AG20443 (cell line): Measurements from ENCODE around the gene STARD13.
A peak's percentile ranks its signal among the peaks of the same experiment; 100 is the strongest.

ENCODE experiments used
- DNase-seq: peaks from one replicate; pipeline ENCODE4 v3.0.0; 2012; ENCODE audit warnings: low spot score, mixed read lengths

The STARD13 gene

DNA sequence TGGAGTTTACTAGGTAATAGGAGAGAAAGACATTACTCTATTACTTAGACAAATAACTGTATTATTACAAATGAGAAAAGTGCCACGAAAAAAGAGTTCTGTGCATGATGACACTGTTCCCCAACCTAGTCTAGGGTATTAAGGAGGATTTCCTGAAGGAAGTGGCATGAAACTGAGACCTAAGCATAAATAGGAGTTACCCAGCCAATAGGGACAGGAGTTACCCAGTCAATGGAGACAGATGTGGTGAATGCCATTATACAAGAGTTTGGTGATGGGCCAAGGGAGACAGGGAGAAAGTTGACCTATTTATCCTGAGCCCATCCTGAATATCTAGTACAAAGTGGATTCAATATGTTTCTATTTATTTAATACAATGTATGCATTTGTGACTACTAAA is 203.9 kb downstream of the STARD13 start:
- no peak for DNase-seq

DNA sequence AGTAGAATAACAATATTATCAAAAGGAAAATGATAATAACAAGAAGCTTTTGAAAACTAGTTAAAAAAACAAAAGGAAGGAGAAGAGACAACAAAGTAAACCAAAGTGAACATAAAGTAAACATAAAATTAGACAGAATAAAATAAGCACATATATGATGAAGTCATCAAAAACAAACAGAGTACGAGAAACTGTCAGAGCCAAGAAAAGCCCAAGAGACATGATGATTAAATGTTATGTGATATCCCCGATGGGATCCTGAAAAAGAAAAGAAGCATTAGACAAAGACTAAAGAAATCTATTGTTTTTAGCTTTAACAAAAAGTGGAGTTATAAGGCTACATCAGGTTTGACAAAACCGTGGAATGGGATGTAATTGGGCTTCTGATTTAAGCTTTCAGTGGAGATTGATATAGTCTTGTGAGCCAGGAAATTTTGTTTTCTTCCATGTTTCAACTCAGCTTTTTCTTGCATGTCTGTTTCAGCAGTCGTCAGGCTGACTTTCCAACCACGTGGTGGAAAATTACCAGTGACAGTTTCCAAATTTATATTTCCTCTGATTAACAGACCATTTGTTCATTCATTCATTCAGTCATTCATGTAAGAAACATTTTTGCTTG is 204.5 kb downstream of the STARD13 start:
- no peak for DNase-seq

DNA sequence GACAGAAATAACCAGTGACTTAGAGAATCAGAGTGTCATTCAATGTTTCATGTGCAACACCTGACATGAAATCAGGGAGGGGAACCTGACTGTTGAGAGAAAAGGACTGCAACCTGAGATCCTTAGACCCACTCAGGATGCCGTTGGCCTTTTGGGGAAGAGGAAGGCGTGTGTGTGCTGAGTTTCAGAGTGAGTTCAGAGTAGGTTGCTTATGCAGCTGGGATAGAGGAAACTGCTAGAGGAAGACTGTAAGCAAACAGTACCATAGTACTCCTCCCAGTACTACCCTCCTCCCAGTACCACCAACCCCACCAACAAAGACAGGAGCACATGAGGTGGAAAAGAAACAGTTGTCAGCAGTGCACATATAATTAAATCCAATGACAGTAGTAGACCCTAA is 205.6 kb downstream of the STARD13 start:
- DNase-seq: no peak

DNA sequence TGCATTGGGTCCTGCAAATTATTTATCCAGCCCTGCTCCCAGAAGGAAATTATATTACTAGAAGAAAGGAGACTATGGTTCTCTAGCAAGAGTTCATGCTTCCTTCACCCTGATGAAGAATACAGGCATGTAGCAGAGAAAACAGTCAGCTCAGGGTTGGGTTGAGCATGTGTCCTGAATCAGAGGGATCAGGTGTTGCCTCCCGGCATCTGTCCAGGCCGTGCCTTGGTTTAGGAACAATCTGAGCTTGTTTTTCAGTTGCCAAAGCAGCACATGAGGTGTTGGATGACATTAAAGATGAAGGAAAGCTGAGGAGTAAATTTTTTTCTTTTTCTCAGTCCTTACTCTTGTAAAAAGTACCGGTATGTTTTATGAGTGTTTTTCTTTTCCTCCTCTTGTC is 207.3 kb downstream of the STARD13 start:
- no peak for DNase-seq

DNA sequence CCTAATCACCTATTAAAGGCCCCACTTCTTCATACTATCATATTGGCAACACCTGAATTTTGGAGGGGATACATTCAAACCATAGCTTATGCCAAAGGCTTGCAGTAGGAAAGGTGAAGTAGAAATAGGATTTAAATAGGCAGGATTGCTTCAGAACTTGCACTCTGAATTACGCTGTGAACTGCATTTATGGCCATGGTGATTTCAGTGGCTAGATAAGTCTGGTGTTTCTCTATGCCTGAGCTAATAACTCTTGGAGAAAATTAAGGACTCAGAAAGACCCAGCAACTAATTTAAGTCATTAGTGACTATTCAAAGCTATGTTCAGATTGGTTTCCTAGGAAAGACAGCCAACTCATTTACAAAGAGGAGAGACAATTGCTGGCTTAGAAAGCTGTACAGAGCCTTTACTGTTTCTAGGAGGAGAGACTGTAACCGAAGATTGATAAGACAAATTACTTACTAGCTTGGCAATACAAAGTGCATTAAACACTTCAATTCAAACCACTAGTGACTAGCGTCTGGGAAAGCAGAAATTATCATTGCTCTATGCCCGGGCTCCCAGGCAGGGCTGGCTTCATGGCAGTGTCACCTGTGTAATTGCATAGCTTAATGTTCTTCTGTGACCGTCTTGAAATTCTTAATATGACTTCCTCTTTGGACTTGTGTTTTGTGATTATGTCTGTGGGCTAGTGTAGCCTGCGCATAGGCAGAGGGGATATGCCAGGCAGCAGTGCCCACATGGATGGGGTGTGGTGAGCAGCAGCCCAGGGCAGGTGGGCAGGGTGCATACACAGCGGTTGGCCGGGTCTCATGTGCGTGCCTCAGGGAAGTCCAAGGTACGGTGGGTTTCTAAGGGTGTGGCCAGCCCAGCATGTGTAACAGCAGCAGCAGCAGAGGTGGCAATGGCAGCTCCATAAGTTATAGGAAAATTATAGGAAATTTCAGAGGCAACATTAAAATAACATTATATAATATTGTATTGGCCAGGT is 209.3 kb downstream of the STARD13 start:
- DNase-seq: no peak

DNA sequence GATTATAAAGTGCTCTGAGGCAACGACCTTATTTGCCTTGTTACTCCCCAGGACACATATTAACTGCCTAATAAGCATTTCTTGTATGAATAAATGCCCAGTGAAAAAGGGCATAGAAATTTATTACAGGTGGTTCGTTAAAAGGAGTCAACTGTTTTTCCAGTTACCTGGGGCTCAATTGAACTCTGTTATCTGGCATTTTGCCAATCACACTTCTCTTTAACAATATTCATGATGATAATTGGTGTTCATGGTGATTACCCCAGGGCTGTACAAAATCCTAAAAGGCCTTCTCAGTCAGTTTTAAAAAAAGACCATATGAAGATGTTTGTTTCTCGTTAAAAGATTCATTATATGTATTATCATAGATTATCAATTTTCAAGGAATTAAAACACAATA is 212.2 kb downstream of the STARD13 start:
- DNase-seq: no peak

DNA sequence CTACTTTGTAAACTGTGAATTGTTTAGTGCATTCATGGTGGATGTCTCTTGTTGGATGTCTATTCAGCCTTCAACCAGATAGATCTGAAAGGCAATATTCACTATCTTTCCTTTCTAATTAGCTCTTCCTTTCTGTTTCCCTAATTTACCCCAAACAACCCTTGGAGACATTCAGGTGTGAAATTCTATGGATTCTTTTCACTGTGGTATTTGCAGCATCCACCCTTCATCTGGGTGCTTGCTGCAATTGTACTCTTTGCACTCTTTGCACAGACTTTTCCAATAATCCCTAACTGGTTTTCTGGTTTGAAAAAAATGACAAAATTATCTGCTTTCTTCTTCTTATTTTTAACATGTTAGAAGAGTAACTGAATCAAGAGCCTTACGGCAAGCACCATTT is 212.8 kb downstream of the STARD13 start:
- no peak for DNase-seq

DNA sequence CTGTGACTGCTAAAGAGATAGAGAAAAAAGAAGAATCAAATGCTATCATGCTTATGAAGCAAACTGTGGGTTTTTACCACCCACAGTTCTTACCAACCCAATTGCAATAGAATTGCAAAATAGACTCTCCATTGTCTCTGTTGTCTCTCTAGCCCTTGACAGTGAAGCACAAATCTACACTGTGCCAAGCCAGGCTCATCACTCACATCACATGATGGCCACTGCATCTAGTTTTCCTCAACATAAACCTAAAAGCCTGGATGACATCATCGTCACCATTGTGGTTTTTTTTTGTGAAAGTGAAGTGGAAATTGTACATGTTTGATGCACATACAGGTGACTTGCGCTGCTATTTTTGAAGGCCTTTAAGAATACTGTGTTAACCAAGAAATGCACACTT is 213.3 kb downstream of the STARD13 start:
- no peak for DNase-seq

DNA sequence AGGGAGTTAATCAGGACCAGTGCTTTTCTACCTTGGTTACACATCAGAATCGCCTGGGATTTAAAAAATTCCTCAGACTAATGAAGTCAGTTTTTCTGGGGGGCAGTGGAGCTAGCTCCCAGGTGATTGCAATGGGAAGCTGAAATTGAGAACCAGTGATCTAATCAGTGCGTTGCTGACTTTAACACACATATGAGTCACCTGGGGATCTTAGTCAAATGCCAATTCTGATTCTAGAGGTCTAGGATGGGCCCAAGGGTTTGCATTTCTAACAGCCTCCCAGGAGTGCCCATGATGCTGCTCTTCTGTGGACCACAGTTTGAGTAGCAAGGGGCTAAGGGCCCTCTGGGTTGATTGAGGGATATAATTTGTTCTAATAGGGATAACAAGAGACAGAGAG is 214.8 kb downstream of the STARD13 start:
- no peak for DNase-seq

DNA sequence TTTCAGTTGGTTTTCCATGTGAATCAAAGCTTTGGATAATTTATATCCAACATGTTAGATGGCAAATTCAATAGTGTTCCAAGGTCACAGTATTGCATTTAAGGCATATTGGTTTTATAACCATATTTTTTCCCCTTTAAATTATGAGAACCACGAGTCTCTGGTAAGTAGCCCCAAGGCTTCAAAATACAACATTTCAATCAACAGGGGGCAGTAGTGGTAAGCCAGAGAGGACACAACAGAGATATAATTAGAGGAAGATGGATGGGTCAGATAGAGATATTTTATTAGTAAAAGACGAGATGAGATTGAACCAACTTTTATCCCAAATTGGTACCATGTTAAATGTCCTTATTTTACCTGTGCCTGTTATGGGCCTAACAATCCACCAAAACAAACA is 216.2 kb downstream of the STARD13 start:
- no peak for DNase-seq

DNA sequence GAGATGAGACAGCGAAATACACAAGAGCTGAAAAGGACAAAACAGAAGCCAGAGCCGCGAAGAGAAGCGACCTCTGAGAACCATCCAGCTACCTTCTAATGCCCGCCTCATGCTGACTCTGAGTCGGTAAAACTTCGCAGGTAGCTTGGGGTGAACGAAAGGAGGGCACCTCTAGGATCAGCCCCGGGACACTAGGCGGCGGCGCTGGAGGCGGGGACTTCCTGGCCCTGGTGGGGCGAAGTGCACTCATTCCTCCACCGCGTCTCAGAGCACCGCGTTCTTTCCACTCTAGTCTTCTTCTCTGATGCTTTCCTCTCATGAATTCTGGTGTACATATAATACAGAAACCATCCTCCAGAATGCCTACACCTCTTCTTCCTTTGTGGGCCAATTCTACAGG is 219.2 kb downstream of the STARD13 start:
- DNase-seq: no peak

DNA sequence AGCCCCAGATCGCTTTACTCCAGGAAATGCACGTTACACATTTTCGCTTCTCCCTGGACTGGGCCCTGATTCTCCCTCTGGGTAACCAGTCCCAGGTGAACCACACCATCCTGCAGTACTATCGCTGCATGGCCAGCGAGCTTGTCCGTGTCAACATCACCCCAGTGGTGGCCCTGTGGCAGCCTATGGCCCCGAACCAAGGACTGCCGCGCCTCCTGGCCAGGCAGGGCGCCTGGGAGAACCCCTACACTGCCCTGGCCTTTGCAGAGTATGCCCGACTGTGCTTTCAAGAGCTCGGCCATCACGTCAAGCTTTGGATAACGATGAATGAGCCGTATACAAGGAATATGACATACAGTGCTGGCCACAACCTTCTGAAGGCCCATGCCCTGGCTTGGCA is 224.7 kb downstream of the STARD13 start:
- DNase-seq: no peak

DNA sequence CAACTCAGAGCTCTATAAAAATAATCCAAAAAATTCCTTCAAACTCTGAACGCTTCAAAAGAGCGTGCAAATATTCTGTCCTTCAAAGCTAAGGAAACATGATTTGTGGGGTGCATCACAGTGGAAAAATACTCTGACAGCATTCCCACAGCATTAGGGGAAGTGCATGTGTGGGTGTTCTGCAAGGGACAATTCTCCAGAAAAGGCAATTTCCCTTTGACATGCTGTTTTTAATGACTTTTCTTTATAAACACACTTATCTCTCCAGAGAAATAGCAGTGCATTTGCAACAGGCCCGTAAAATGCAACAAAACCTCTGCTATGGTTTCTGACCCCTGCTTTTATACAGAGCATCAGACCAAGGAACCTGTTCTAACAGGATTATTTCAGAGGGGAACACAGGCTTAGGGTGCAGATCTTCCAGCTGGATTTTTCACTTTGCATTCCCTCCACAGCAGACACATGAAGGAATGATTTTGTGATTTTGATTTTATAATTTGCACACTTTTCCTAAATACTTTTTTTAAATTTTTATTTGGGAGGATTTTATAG is 226.7 kb downstream of the STARD13 start:
- DNase-seq: no peak

DNA sequence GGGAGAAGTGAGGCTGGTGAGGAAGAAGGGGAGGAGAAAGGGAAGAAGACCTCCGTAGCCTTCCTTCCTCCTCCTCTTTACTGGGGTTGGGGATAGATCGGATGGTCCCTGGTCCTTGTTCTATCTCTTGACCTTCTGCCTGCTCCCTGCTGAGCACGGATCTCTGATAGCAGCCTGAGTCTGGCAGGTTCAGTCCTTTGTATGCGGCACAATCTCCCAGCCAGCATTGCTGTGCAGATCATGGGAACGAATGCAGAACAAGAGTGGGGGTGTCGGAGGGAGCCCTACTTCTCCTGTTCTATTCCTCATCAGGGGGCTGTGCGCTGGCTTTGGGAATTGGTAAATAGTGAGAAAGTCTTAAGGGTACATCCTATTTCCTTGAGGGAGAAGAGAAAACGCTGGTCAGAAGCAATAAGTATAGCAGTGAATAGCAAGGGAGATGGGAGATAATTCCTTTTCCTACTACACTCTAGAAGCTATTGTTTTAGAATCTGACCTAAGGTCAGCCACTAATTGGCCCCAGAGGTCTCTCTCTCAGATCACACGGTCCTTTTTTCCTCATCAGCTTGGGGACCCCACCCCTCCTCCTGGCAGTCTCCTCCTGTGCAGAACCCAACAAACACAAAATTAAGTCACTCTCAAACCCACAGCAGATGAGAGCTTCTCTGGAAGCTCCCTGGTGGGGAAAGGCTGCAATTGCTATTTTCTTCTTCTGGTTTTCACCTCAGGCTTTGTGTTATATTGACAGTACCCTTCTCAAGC is 228.4 kb downstream of the STARD13 start:
- DNase-seq: peak; percentile 62

DNA sequence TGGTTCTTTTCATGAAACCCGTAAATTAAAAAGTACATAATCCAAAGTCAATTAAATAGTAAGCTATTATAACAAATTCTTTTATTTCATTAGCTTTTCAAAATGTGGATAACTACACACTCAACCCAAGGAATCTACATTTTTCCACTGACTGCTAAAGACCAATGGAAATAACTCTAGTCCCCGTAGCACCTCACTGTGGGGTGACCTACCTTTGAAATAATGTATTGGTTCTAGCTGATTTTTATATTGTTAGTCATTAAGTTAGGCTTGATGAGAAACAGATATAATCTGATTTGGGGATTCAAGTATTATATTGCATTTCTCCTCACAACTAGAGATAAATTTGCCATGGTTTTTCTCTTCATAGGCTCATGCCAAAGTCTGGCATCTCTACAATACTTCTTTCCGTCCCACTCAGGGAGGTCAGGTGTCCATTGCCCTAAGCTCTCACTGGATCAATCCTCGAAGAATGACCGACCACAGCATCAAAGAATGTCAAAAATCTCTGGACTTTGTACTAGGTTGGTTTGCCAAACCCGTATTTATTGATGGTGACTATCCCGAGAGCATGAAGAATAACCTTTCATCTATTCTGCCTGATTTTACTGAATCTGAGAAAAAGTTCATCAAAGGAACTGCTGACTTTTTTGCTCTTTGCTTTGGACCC is 232.0 kb downstream of the STARD13 start:
- DNase-seq: peak; percentile 44
